K562 (cell line): ENCODE data around the gene ALG6. TPM values are rescaled to one million over a fixed set of nuclear protein-coding genes. Genes with fewer than 3 reads are reported as not detected.
A peak's percentile ranks its signal among the peaks of the same experiment; 100 is the strongest.

Experiments used
- CCNT2 ChIP-seq: IDR thresholded peaks from 2 replicates; pipeline ENCODE4 v1.6.1; 2011; ENCODE audit warnings: borderline replicate concordance, low read depth, mild to moderate bottlenecking, moderate library complexity, mixed read lengths, low read length; ENCODE audit not compliant: insufficient read length; ENCODE audit errors: extremely low read depth
- CTBP1 ChIP-seq: fragments of 450-650 bp; IDR thresholded peaks from 2 replicates; pipeline ENCODE4 v1.6.1; 2016; ENCODE audit warnings: borderline replicate concordance
- ELF1 ChIP-seq: fragments of 200-800 bp; sonication (Bioruptor generic); IDR thresholded peaks from 2 replicates; pipeline ENCODE4 v1.6.1; 2016; ENCODE audit warnings: missing genetic modification characterization, missing compliant biosample characterization
- ERF ChIP-seq: fragments of 450-650 bp; formaldehyde crosslinking; IDR thresholded peaks from 2 replicates; pipeline ENCODE4 v1.4.0; 2020; ENCODE audit warnings: mild to moderate bottlenecking, mixed read lengths
- GTF2E2 ChIP-seq: fragments of 200-800 bp; sonication (Bioruptor generic); IDR thresholded peaks from 2 replicates; pipeline ENCODE4 v1.6.1; 2016; ENCODE audit warnings: missing genetic modification characterization, missing compliant biosample characterization
- HLTF ChIP-seq: fragments of 450-650 bp; IDR thresholded peaks from 2 replicates; pipeline ENCODE4 v1.6.1; 2016
- HNRNPLL ChIP-seq: fragments of 200-400 bp; formaldehyde crosslinking; IDR thresholded peaks from 2 replicates; pipeline ENCODE4 v1.6.1; 2017; ENCODE audit warnings: low read length, low read depth, mild to moderate bottlenecking; ENCODE audit not compliant: poor library complexity, severe bottlenecking
- MXI1 ChIP-seq: IDR thresholded peaks from 2 replicates; pipeline ENCODE4 v1.6.1; 2011; ENCODE audit warnings: low read depth, mild to moderate bottlenecking, improper control_type of control experiment, low read length
- NFRKB ChIP-seq: fragments of 450-650 bp; IDR thresholded peaks from 2 replicates; pipeline ENCODE4 v1.6.1; 2016; ENCODE audit warnings: low read depth
- PML ChIP-seq: IDR thresholded peaks from 2 replicates; pipeline ENCODE4 v1.6.1; 2012; ENCODE audit warnings: low read length, inconsistent platforms
- POLR2A ChIP-seq: fragments of 450-650 bp; conservative IDR thresholded peaks from 2 replicates; pipeline ENCODE4 v1.6.1; 2016
- RBM14 ChIP-seq: fragments of 200-400 bp; formaldehyde crosslinking; IDR thresholded peaks from 2 replicates; pipeline ENCODE4 v1.6.1; 2018; ENCODE audit warnings: low read depth, mild to moderate bottlenecking, low read length, moderate library complexity, borderline replicate concordance; ENCODE audit not compliant: insufficient read depth
- SIX5 ChIP-seq, 2 experiments: IDR thresholded peaks; 2 replicates each; pipeline ENCODE4 v1.6.1; 2011; ENCODE audit warnings: low read length in 2 of 2, borderline replicate concordance in 1 of 2, low read depth in 1 of 2, mild to moderate bottlenecking in 1 of 2, moderate library complexity in 1 of 2; ENCODE audit not compliant: insufficient read depth in 1 of 2
- SREBF1 ChIP-seq: fragments of 150-350 bp; IDR thresholded peaks from 2 replicates; pipeline ENCODE4 v1.6.1; 2014; ENCODE audit warnings: antibody characterized with exemption, low read depth, low read length, borderline replicate concordance
- ZNF143 ChIP-seq: sonication (generic); formaldehyde crosslinking; IDR thresholded peaks from 2 replicates; pipeline ENCODE4 v1.9.0; 2022; ENCODE audit warnings: mild to moderate bottlenecking, missing genetic modification reagents
- ZNF717 ChIP-seq: fragments of 250-450 bp; sonication (Bioruptor Pico); IDR thresholded peaks from 2 replicates; pipeline ENCODE4 v1.5.0; 2021
- ZNF766 ChIP-seq: fragments of 200-800 bp; sonication (Bioruptor generic); conservative IDR thresholded peaks from 2 replicates; pipeline ENCODE4 v1.6.1; 2016; ENCODE audit warnings: missing genetic modification characterization, missing compliant biosample characterization
- ZNF830 ChIP-seq: fragments of 250-450 bp; sonication (Bioruptor Pico); IDR thresholded peaks from 2 replicates; pipeline ENCODE4 v1.5.0; 2021; ENCODE audit warnings: mild to moderate bottlenecking
- polyA plus RNA-seq, 8 experiments: library from polyadenylated mRNA; depleted of rRNA in 4 of 8; stranded (reverse) in 5 of 8; unstranded in 3 of 8; fragments of >200 nt; fragmentation: Nextera tagmentation in 2 of 8; fragmentation: Illumina TruSeq in 1 of 8; extraction: Ambion mirVana in 2 of 8; extraction: Trizol in 1 of 8; gene quantifications; 2 replicates each; pipeline versions ENCODE4 v1.2.1 to v1.2.3, GENCODE V29; 2011 to 2014; ENCODE audit warnings: inconsistent platforms in 1 of 8, missing spikeins in 1 of 8
- total RNA-seq, 7 experiments: library from RNA; depleted of rRNA in 6 of 7; stranded (reverse); fragments of >200 nt in 6 of 7; fragmentation: Illumina TruSeq in 2 of 7; extraction: Trizol in 2 of 7; gene quantifications; 2 replicates each; pipeline versions ENCODE4 v1.2.1 to v1.2.3, GENCODE V29; 2011 to 2021; ENCODE audit warnings: low replicate concordance in 1 of 7
- TF ChIP-seq, protein P1 (sequence below): sonication (generic); formaldehyde crosslinking; IDR thresholded peaks from 2 replicates; pipeline ENCODE4 v1.9.0; 2022; ENCODE audit warnings: mild to moderate bottlenecking, missing genetic modification reagents
- TF ChIP-seq, protein P2 (sequence below): fragments of 450-650 bp; IDR thresholded peaks from 2 replicates; pipeline ENCODE4 v1.6.1; 2017; ENCODE audit warnings: mild to moderate bottlenecking, moderate library complexity
- TF ChIP-seq, protein P3 (sequence below): fragments of 250-450 bp; sonication (Bioruptor Pico); IDR thresholded peaks from 2 replicates; pipeline ENCODE4 v1.5.0; 2021
- TF ChIP-seq, protein P4 (sequence below): sonication (generic); formaldehyde crosslinking; IDR thresholded peaks from 2 replicates; pipeline ENCODE4 v1.8.1; 2023; ENCODE audit warnings: mild to moderate bottlenecking, missing genetic modification reagents, moderate library complexity
- TF ChIP-seq, protein P5 (sequence below): IDR thresholded peaks from 3 replicates; pipeline ENCODE4 v1.6.1; 2011; ENCODE audit warnings: borderline replicate concordance, mild to moderate bottlenecking; ENCODE audit not compliant: insufficient read length, insufficient read depth

ALG6 gene
- total and polyA plus RNA-seq, 9 of the 15 experiments (the other 6 are each of a cell fraction or from before 2014, with no cell fraction given) = 14.6 to 35.7 (median 23.3) TPM

DNA sequence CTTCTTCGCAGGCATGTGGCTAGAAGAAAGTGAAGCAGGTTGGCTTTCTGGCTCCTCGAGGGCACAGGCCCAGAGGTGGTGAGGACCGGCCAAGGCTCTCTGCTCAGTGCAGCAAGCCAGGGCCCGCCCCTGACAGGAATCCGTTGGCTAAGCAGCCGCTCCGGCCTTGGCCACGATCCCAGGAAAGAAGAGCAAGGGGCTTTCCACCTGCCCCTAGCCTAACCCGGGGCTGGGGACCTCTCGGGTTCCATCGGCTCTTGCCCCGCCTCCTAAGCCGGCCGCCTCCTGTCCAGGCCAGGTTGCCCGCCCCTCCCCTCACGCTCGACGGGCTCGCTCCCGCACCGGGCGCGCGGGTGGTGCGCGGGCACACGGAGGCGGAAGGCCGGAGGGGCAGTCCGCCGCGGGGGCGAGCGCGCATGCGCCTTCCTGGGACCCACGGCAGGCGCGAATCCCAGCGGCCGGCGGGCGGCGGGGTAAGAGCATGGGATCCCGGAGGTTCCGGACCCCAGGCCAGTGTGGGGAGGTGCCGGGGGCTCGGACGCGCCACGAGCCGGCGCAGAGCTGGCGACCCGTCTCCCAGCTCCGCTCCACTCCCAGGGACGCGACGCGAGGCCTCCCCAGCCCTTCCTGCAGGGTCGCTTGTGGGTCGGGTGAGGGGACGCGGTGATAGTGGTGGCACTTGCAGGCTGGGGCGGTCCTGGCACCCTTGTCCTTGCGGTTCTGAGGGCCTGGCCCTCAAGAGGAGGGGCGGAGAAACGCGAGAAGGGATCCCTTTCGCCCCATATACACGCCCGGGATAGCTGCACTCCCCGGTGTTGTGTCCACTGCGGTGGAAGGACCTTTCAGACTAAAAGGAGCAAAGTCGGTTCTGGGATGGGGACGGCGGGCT, at the start of gene ALG6 (continued):
- no peak for TF ChIP-seq GTF2E2 (tag)
- no peak for TF ChIP-seq SIX5 (IDR thresholded peaks at IDR 0.05; ENCODE audit: borderline replicate concordance in 1 of 2, insufficient read depth in 1 of 2, low read depth in 1 of 2, low read length in 2 of 2)
- TF ChIP-seq RBM14 = no peak
- no peak for TF ChIP-seq SREBF1
- no peak for TF ChIP-seq MXI1
- TF ChIP-seq HNRNPLL = peak; percentile 25
- TF ChIP-seq ELF1 (tag) = peak; percentile 71
- TF ChIP-seq CCNT2 = peak; percentile 70
- peak; percentile 80 for TF ChIP-seq PML
- TF ChIP-seq ERF (CRISPR knock-in tag) = 0 out of 2 replicates have a peak, but pooled peaks have one; percentile 45
- TF ChIP-seq ZNF830 = no peak
- TF ChIP-seq, protein P1, sequence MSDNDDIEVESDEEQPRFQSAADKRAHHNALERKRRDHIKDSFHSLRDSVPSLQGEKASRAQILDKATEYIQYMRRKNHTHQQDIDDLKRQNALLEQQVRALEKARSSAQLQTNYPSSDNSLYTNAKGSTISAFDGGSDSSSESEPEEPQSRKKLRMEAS (CRISPR knock-in tag) = peak; percentile 81
- TF ChIP-seq ZNF143 (CRISPR knock-in tag) = no peak
- TF ChIP-seq ZNF717 (CRISPR knock-in tag) = no peak
- TF ChIP-seq, protein P2, sequence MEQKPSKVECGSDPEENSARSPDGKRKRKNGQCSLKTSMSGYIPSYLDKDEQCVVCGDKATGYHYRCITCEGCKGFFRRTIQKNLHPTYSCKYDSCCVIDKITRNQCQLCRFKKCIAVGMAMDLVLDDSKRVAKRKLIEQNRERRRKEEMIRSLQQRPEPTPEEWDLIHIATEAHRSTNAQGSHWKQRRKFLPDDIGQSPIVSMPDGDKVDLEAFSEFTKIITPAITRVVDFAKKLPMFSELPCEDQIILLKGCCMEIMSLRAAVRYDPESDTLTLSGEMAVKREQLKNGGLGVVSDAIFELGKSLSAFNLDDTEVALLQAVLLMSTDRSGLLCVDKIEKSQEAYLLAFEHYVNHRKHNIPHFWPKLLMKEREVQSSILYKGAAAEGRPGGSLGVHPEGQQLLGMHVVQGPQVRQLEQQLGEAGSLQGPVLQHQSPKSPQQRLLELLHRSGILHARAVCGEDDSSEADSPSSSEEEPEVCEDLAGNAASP = no peak
- TF ChIP-seq POLR2A = peak; percentile 97
- TF ChIP-seq, protein P3, sequence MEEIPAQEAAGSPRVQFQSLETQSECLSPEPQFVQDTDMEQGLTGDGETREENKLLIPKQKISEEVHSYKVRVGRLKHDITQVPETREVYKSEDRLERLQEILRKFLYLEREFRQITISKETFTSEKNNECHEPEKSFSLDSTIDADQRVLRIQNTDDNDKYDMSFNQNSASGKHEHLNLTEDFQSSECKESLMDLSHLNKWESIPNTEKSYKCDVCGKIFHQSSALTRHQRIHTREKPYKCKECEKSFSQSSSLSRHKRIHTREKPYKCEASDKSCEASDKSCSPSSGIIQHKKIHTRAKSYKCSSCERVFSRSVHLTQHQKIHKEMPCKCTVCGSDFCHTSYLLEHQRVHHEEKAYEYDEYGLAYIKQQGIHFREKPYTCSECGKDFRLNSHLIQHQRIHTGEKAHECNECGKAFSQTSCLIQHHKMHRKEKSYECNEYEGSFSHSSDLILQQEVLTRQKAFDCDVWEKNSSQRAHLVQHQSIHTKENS (CRISPR knock-in tag) = no peak
- TF ChIP-seq, protein P4, sequence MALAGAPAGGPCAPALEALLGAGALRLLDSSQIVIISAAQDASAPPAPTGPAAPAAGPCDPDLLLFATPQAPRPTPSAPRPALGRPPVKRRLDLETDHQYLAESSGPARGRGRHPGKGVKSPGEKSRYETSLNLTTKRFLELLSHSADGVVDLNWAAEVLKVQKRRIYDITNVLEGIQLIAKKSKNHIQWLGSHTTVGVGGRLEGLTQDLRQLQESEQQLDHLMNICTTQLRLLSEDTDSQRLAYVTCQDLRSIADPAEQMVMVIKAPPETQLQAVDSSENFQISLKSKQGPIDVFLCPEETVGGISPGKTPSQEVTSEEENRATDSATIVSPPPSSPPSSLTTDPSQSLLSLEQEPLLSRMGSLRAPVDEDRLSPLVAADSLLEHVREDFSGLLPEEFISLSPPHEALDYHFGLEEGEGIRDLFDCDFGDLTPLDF (CRISPR knock-in tag) = 0 out of 2 replicates have a peak, but pooled peaks have one; percentile 69
- TF ChIP-seq HLTF = 0 out of 2 replicates have a peak, but pooled peaks have one; percentile 31
- TF ChIP-seq, protein P5, sequence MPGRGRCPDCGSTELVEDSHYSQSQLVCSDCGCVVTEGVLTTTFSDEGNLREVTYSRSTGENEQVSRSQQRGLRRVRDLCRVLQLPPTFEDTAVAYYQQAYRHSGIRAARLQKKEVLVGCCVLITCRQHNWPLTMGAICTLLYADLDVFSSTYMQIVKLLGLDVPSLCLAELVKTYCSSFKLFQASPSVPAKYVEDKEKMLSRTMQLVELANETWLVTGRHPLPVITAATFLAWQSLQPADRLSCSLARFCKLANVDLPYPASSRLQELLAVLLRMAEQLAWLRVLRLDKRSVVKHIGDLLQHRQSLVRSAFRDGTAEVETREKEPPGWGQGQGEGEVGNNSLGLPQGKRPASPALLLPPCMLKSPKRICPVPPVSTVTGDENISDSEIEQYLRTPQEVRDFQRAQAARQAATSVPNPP = no peak
- peak; percentile 97 for TF ChIP-seq ZNF766 (CRISPR knock-in tag)
- no peak for TF ChIP-seq NFRKB
- TF ChIP-seq CTBP1 = peak; percentile 65; the same call in 1 of the 2 replicates
